Mammary epithelial cell (primary cell): Measurements from ENCODE around the gene BRINP3.

Experiments used
- CTCF ChIP-seq, 2 donors: IDR thresholded peaks in 1 of 2; conservative IDR thresholded peaks in 1 of 2; 2 replicates each; pipeline ENCODE4 v1.5.1; 2011 to 2012; ENCODE audit warnings: inconsistent platforms in 2 of 2, low read length in 2 of 2, mild to moderate bottlenecking in 2 of 2, control low read depth in 1 of 2, low read depth in 1 of 2; ENCODE audit not compliant: insufficient read depth in 1 of 2; ENCODE audit errors: extremely low read depth in 1 of 2
- EZH2 ChIP-seq: IDR thresholded peaks from 2 replicates; pipeline ENCODE4 v1.6.1; 2012; ENCODE audit warnings: low read length, inconsistent platforms, borderline replicate concordance

GRCh38 chr1:190511554-190511953 is 33.9 kb upstream of the BRINP3 start:
- no peak for TF ChIP-seq CTCF (conservative IDR thresholded peaks at IDR 0.05 in 1 of 2, IDR thresholded peaks at IDR 0.05 in 1 of 2; ENCODE audit: extremely low read depth in 1 of 2, insufficient read depth in 1 of 2, low read depth in 1 of 2, low read length in 2 of 2)
- no peak for TF ChIP-seq EZH2
